Chondrocyte (in vitro differentiated cells): ENCODE measurements around the gene SYNGR4. TPM values are rescaled to one million over a fixed set of nuclear protein-coding genes. Genes with fewer than 3 reads are reported as not detected.
A peak's percentile ranks its signal among the peaks of the same experiment; 100 is the strongest.
"Not testable (repeated sequence)": the region's sequence is repeated elsewhere in the genome, so short reads cannot be mapped to it uniquely, and the experiment has no call there.

Experiments
- DNase-seq: peaks from one replicate; pipeline ENCODE4 v3.0.0; 2021; ENCODE audit warnings: mixed read lengths, low spot score
- H3K27ac Mint-ChIP-seq: one replicate; pipeline ENCODE4 v1.8.0; 2021; ENCODE audit warnings: mild to moderate bottlenecking, moderate library complexity, mixed read lengths; ENCODE audit not compliant: unreplicated experiment
- H3K27me3 Mint-ChIP-seq: 2 replicates; pipeline ENCODE4 v1.8.0; 2021; ENCODE audit warnings: low read depth, mixed read lengths
- H3K36me3 Mint-ChIP-seq: 2 replicates; pipeline ENCODE4 v1.8.0; 2021; ENCODE audit warnings: low read depth, mixed read lengths
- H3K4me1 Mint-ChIP-seq: 2 replicates; pipeline ENCODE4 v1.8.0; 2021; ENCODE audit warnings: low read depth, mild to moderate bottlenecking, mixed read lengths
- H3K4me3 Mint-ChIP-seq: one replicate; pipeline ENCODE4 v1.8.0; 2021; ENCODE audit warnings: mild to moderate bottlenecking, moderate library complexity, mixed read lengths; ENCODE audit not compliant: unreplicated experiment
- H3K9me3 Mint-ChIP-seq: 2 replicates; pipeline ENCODE4 v1.8.0; 2021; ENCODE audit warnings: low read depth, mixed read lengths
- CTCF ChIP-seq: fragments of 200-600 bp; sonication (generic); IDR thresholded peaks from 2 replicates; pipeline ENCODE4 v1.5.0; 2021; ENCODE audit warnings: antibody characterized with exemption, mild to moderate bottlenecking, moderate library complexity
- total RNA-seq: library from RNA; stranded (reverse); gene quantifications from 3 replicates; pipeline ENCODE4 v1.2.1, GENCODE V29; 2021

SYNGR4 gene
- total RNA-seq, 1 donor from 2014 or later = not detected

- H3K36me3 Mint-ChIP-seq = peaks cover 39% of the 10 kb centered on the region
- peak overlapping the region; percentile 32 for H3K27ac Mint-ChIP-seq
- no peaks in the 10 kb centered on the region for H3K27me3 Mint-ChIP-seq
- H3K4me1 Mint-ChIP-seq = peaks cover 10% of the 10 kb centered on the region
- no peak for DNase-seq
- no peaks in the 10 kb centered on the region for H3K9me3 Mint-ChIP-seq
- no peak for TF ChIP-seq CTCF
- H3K4me3 Mint-ChIP-seq = no peak overlapping the region
Observed at GRCh38 chr19:48385461-48386087, 21.4 kb downstream of the SYNGR4 start.

- TF ChIP-seq CTCF = no peak
- H3K27me3 Mint-ChIP-seq = no peaks in the 10 kb centered on the region
- DNase-seq = no peak
- no peak overlapping the region for H3K4me3 Mint-ChIP-seq
- H3K9me3 Mint-ChIP-seq = no peaks in the 10 kb centered on the region
- peaks cover 35% of the 10 kb centered on the region for H3K36me3 Mint-ChIP-seq
- H3K4me1 Mint-ChIP-seq = peaks cover 13% of the 10 kb centered on the region
- no peak overlapping the region for H3K27ac Mint-ChIP-seq
Observed at GRCh38 chr19:48386981-48387380, 22.8 kb downstream of the SYNGR4 start.

- Mint-ChIP-seq H3K27ac (peak overlapping the region; percentile 96), H3K4me3 (peak overlapping the region; percentile 89), H3K36me3 (peaks cover 14% of the 10 kb centered on the region), H3K27me3 (no peaks in the 10 kb centered on the region), H3K9me3 (no peaks in the 10 kb centered on the region), H3K4me1 (peaks cover 32% of the 10 kb centered on the region)
- peak; percentile 83 for TF ChIP-seq CTCF
- DNase-seq = no peak
Observed at GRCh38 chr19:48390188-48391099, 26.3 kb downstream of the SYNGR4 start.

GRCh38 chr19:48391100-48392005 is 27.2 kb downstream of the SYNGR4 start, which contains the start of gene KDELR1:
KDELR1 (minus strand) TSS chr19:48391551; CDS start chr19:48391358, 193 bp downstream.
- peak; percentile 87 for TF ChIP-seq CTCF
- H3K27ac Mint-ChIP-seq = peak within 1 kb of the TSS; percentile 96
- H3K36me3 Mint-ChIP-seq = peaks cover 12% of the 10 kb centered on the region
- DNase-seq = no peak
- H3K27me3 Mint-ChIP-seq = no peaks in the 10 kb centered on the region
- peaks cover 41% of the 10 kb centered on the region for H3K4me1 Mint-ChIP-seq
- peak within 1 kb of the TSS; percentile 89 for H3K4me3 Mint-ChIP-seq
- no peaks in the 10 kb centered on the region for H3K9me3 Mint-ChIP-seq

GRCh38 chr19:48392006-48392344 is 27.8 kb downstream of the SYNGR4 start:
- not testable (repeated sequence) for H3K27ac Mint-ChIP-seq, H3K9me3 Mint-ChIP-seq, H3K27me3 Mint-ChIP-seq, H3K4me3 Mint-ChIP-seq, DNase-seq
- Mint-ChIP-seq H3K4me1 (peaks cover 43% of the 10 kb centered on the region), H3K36me3 (peaks cover 11% of the 10 kb centered on the region)
